Sigmoid colon (tissue), 7 donors: Measurements from ENCODE around the gene CD200. TPM values are rescaled to one million over a fixed set of nuclear protein-coding genes. Genes with fewer than 3 reads are reported as not detected.
A peak's percentile ranks its signal among the peaks of the same experiment; 100 is the strongest.

ENCODE experiments used
- DNase-seq: peaks from one replicate; pipeline ENCODE4 v3.0.0-alpha.2; 2019
- H3K27ac ChIP-seq, 4 donors: fragments of 200-600 bp; sonication (generic); one replicate each; pipeline ENCODE4 v1.5.1; 2016 to 2019; ENCODE audit warnings: mild to moderate bottlenecking in 1 of 4
- H3K27me3 ChIP-seq, 3 donors: fragments of 200-600 bp; sonication (generic); one replicate each; pipeline ENCODE4 v1.5.1; 2019; ENCODE audit warnings: mild to moderate bottlenecking in 1 of 3
- H3K36me3 ChIP-seq, 4 donors: fragments of 200-600 bp; sonication (generic); one replicate each; pipeline ENCODE4 v1.5.1; 2016 to 2019
- H3K4me1 ChIP-seq, 4 donors: fragments of 200-600 bp; sonication (generic); one replicate each; pipeline ENCODE4 v1.5.1; 2017 to 2019
- H3K4me3 ChIP-seq, 4 donors: fragments of 200-600 bp; sonication (generic); one replicate each; pipeline ENCODE4 v1.5.1; 2017 to 2019; ENCODE audit warnings: mild to moderate bottlenecking in 2 of 4, moderate library complexity in 1 of 4
- H3K9me3 ChIP-seq, 4 donors: fragments of 200-600 bp in 3 of 4; sonication (generic) in 3 of 4; one replicate each; pipeline versions ENCODE4 v1.5.1 to v1.6.1; 2013 to 2019
- EP300 ChIP-seq, 4 donors: sonication (generic); formaldehyde crosslinking; IDR thresholded peaks; one replicate each; pipeline ENCODE4 v1.6.1; 2017; ENCODE audit warnings: antibody characterized with exemption in 4 of 4
- POLR2A ChIP-seq, 2 donors: fragments of 450-650 bp; IDR thresholded peaks; one replicate each; pipeline ENCODE4 v1.6.1; 2016; ENCODE audit warnings: antibody characterized with exemption in 2 of 2, mild to moderate bottlenecking in 2 of 2, moderate library complexity in 2 of 2
- POLR2AphosphoS5 ChIP-seq, 4 donors: sonication (generic); formaldehyde crosslinking; IDR thresholded peaks; one replicate each; pipeline ENCODE4 v1.6.1; 2017; ENCODE audit warnings: antibody characterized with exemption in 4 of 4
- WGBS, 2 donors: extraction: QIAGEN DNeasy Blood & Tissue Kit; methylation state at CpG; one replicate each; pipeline ENCODE4 v1.1.7; 2013; 5-methylcytosine and 5-hydroxymethylcytosine counted together
- intact Hi-C: fragments of 100-400 bp; cut with DNase I; formaldehyde crosslinking; loops from one replicate; pipeline ENCODE4 v1.15.1; 2023
- polyA plus RNA-seq, 3 donors: library from polyadenylated mRNA; stranded (reverse); fragments of 200-250 nt; gene quantifications; one replicate each; pipeline ENCODE4 v1.2.3, GENCODE V29; 2013
- total RNA-seq, 4 donors: library from RNA; depleted of rRNA; stranded (reverse); fragments of >200 nt; gene quantifications; one replicate each; pipeline ENCODE4 v1.1.0, GENCODE V29; 2016
- TF ChIP-seq, protein P1 (sequence below), 4 experiments: fragments of 450-650 bp in 3 of 4; fragments of 200-600 bp in 1 of 4; IDR thresholded peaks; one replicate each; pipeline ENCODE4 v1.5.1; 2016 to 2019; ENCODE audit warnings: antibody characterized with exemption in 4 of 4, mild to moderate bottlenecking in 3 of 4, moderate library complexity in 2 of 4
- donor health status: healthy with polysubstance abuse.
- donor health status: Bipolar disorder and iron deficiency.
- donor health status: healthy.

The CD200 gene
- total and polyA plus RNA-seq, 7 donors: 1.2 to 13.0 (median 4.6) TPM

GRCh38 chr3:112393360-112393728, 60.4 kb downstream of the CD200 start:
- H3K27ac ChIP-seq: peak overlapping the region; percentile 15 to 82 (median 78)
- H3K36me3 ChIP-seq: no peaks in the 10 kb centered on the region
- TF ChIP-seq, protein P1, sequence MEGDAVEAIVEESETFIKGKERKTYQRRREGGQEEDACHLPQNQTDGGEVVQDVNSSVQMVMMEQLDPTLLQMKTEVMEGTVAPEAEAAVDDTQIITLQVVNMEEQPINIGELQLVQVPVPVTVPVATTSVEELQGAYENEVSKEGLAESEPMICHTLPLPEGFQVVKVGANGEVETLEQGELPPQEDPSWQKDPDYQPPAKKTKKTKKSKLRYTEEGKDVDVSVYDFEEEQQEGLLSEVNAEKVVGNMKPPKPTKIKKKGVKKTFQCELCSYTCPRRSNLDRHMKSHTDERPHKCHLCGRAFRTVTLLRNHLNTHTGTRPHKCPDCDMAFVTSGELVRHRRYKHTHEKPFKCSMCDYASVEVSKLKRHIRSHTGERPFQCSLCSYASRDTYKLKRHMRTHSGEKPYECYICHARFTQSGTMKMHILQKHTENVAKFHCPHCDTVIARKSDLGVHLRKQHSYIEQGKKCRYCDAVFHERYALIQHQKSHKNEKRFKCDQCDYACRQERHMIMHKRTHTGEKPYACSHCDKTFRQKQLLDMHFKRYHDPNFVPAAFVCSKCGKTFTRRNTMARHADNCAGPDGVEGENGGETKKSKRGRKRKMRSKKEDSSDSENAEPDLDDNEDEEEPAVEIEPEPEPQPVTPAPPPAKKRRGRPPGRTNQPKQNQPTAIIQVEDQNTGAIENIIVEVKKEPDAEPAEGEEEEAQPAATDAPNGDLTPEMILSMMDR (IDR thresholded peaks at IDR 0.05): no peak
- TF ChIP-seq POLR2A (IDR thresholded peaks at IDR 0.05) (no peak), EP300 (IDR thresholded peaks at IDR 0.05) (no peak), POLR2AphosphoS5 (IDR thresholded peaks at IDR 0.05) (no peak)
- peaks cover 0 to 55% (median 42%) of the 10 kb centered on the region in 4 donors for H3K4me1 ChIP-seq
- no peak overlapping the region for H3K4me3 ChIP-seq
- no peaks in the 10 kb centered on the region for H3K27me3 ChIP-seq
- intact Hi-C loops: loop anchor here (5.0 kb wide), 1 partner anchor 61 kb away; the partner anchor contains the start of gene CD200
- DNase-seq: no peak
- WGBS, 2 donors: 62 to 63% methylated on average over 3 of the region's 3 CpGs
- H3K9me3 ChIP-seq: peaks cover 0 to 2% (median 0%) of the 10 kb centered on the region in 4 donors

DNA sequence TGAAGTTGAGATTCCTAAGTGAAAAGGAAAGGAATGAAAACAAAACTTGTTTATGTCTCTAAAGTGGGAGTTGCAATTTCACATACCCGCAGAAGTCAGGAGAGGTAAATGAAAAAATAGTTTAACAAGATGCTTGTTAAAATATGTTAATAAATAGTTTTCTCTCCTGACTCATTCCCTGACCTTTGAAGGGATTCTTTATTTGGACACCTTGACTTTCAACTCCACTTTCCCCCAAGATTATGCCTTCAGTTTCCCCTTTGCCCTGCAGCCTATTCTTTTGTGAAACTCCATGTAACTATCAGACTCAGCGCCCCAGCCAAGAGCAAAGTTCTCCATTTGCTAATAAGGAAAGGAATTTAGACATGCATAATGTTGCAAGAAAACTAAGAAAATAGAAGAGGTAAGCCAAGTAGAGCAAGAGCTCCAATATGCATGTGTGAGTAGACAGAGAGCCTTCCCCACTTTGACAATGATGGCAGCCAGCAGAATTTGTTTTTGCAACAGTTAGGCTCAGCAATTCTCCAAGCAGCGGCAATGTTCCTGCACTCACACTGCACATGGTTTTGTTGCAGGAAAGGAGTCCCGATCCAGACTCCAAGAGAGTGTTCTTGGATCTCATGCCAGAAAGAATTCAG, 61.2 kb downstream of the CD200 start:
- 83 to 89% methylated on average over 4 of the region's 4 CpGs for WGBS, 2 donors
- peaks cover 0 to 55% (median 42%) of the 10 kb centered on the region in 4 donors for H3K4me1 ChIP-seq
- intact Hi-C loops: loop anchor here (5.0 kb wide), 1 partner anchor 62 kb away; the partner anchor contains the start of gene CD200
- no peaks in the 10 kb centered on the region for H3K27me3 ChIP-seq
- no peaks in the 10 kb centered on the region for H3K36me3 ChIP-seq
- DNase-seq: peak; percentile 73
- H3K4me3 ChIP-seq: peak overlapping the region in 1 of 4 donors; percentile 0
- TF ChIP-seq, protein P1 (IDR thresholded peaks at IDR 0.05): no peak
- TF ChIP-seq EP300 (IDR thresholded peaks at IDR 0.05): no peak
- TF ChIP-seq POLR2AphosphoS5 (IDR thresholded peaks at IDR 0.05): peak in 1 of 4 donors; percentile 18
- H3K27ac ChIP-seq: peak overlapping the region; percentile 15 to 82 (median 78)
- H3K9me3 ChIP-seq: peaks cover 0 to 2% (median 0%) of the 10 kb centered on the region in 4 donors

- peak overlapping the region; percentile 53 to 82 (median 78) for H3K27ac ChIP-seq
- TF ChIP-seq EP300 (IDR thresholded peaks at IDR 0.05) (no peak), POLR2A (IDR thresholded peaks at IDR 0.05) (no peak), POLR2AphosphoS5 (IDR thresholded peaks at IDR 0.05) (no peak)
- TF ChIP-seq, protein P1 (IDR thresholded peaks at IDR 0.05): no peak
- H3K4me3 ChIP-seq: no peak overlapping the region
- 45 to 57% methylated on average over 5 of the region's 5 CpGs for WGBS, 2 donors
- intact Hi-C loops: no loop called here
- H3K4me1 ChIP-seq: peaks cover 0 to 55% (median 42%) of the 10 kb centered on the region in 4 donors
- H3K36me3 ChIP-seq: no peaks in the 10 kb centered on the region
- no peak for DNase-seq
- H3K9me3 ChIP-seq: peaks cover 0 to 2% (median 0%) of the 10 kb centered on the region in 4 donors
- H3K27me3 ChIP-seq: no peaks in the 10 kb centered on the region
Measured at GRCh38 chr3:112395181-112395895, 62.4 kb downstream of the CD200 start.

- DNase-seq: no peak
- Histone ChIP-seq H3K36me3 (no peaks in the 10 kb centered on the region), H3K4me1 (peaks cover 0 to 52% (median 40%) of the 10 kb centered on the region in 4 donors), H3K9me3 (peaks cover 0 to 2% (median 0%) of the 10 kb centered on the region in 4 donors), H3K27ac (peak overlapping the region; percentile 53 to 82 (median 78)), H3K4me3 (no peak overlapping the region), H3K27me3 (no peaks in the 10 kb centered on the region)
- intact Hi-C loops: no loop called here
- WGBS, 2 donors: 0% methylated on average over 1 of the region's 1 CpG
- TF ChIP-seq POLR2AphosphoS5 (IDR thresholded peaks at IDR 0.05) (no peak), POLR2A (IDR thresholded peaks at IDR 0.05) (no peak), EP300 (IDR thresholded peaks at IDR 0.05) (no peak)
- TF ChIP-seq, protein P1 (IDR thresholded peaks at IDR 0.05): no peak
Measured at GRCh38 chr3:112395896-112396290, 62.9 kb downstream of the CD200 start.
